GM19193 (cell line): ENCODE results near the gene MYOZ2.

ENCODE experiments used
- POLR2A ChIP-seq: IDR thresholded peaks from 4 replicates; pipeline ENCODE4 v1.6.1; 2011; ENCODE audit not compliant: insufficient read depth, insufficient read length; ENCODE audit errors: extremely low read depth

The MYOZ2 gene

DNA sequence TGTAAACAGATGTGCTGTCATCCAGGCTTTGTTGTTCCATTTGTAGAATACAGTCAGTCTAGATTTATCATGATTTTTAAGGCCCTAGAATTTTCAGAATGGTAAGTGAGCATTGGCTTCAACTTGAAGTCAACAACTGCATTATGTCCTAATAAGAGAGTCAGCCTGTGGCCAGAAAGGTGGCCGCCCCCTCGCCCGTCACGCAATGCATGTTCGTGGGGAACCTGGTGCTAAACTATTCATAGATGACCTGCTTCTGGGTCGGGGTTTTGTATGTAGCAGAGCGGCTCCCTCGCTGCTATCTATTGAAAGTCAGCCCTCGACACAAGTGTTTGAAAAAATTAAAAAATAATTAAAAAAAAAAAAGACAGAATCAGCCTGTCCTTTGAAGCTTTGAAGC lies 101.6 kb downstream of the MYOZ2 start:
- no peak for TF ChIP-seq POLR2A
